Naive B cell (primary cell): ENCODE data around the gene TTC33. TPM values are rescaled to one million over a fixed set of nuclear protein-coding genes. Genes with fewer than 3 reads are reported as not detected.

ENCODE experiments used
- ATAC-seq, 2 donors: fragments of 150-1000 bp; cut with Tn5 transposase; 2 replicates each; pipeline ENCODE4 v1.10.0; 2021; ENCODE audit warnings: low read depth in 2 of 2, mild to moderate bottlenecking in 2 of 2, moderate library complexity in 2 of 2
- DNase-seq: peaks from one replicate; pipeline ENCODE4 v3.0.0; 2022
- H3K27ac Mint-ChIP-seq, 6 donors: one replicate each; pipeline ENCODE4 v1.8.0; 2020 to 2022; ENCODE audit warnings: mild to moderate bottlenecking in 6 of 6, mixed read lengths in 6 of 6, moderate library complexity in 5 of 6, inconsistent platforms in 2 of 6
- H3K27me3 Mint-ChIP-seq, 3 donors: one replicate each; pipeline ENCODE4 v1.8.0; 2021 to 2022; ENCODE audit warnings: mixed read lengths in 3 of 3, mild to moderate bottlenecking in 1 of 3
- H3K36me3 Mint-ChIP-seq, 2 donors: one replicate each; pipeline ENCODE4 v1.8.0; 2020 to 2022; ENCODE audit warnings: mixed read lengths in 2 of 2, inconsistent platforms in 1 of 2, mild to moderate bottlenecking in 1 of 2
- H3K4me1 Mint-ChIP-seq, 3 donors: one replicate each; pipeline ENCODE4 v1.8.0; 2020 to 2022; ENCODE audit warnings: mixed read lengths in 3 of 3, inconsistent platforms in 1 of 3, mild to moderate bottlenecking in 1 of 3, moderate library complexity in 1 of 3
- H3K4me3 Mint-ChIP-seq, 8 donors: one replicate each; pipeline ENCODE4 v1.8.0; 2020 to 2022; ENCODE audit warnings: mild to moderate bottlenecking in 8 of 8, mixed read lengths in 8 of 8, moderate library complexity in 8 of 8, inconsistent platforms in 2 of 8
- H3K9me3 Mint-ChIP-seq, 7 donors: one replicate each; pipeline ENCODE4 v1.8.0; 2020 to 2022; ENCODE audit warnings: mixed read lengths in 7 of 7, mild to moderate bottlenecking in 5 of 7, inconsistent platforms in 2 of 7, moderate library complexity in 1 of 7
- polyA plus RNA-seq, 6 donors: library from polyadenylated mRNA; unstranded; fragments of 300-500 nt; fragmentation: Illumina TruSeq; gene quantifications; one replicate each; pipeline ENCODE4 v1.2.3, GENCODE V29; 2021; ENCODE audit warnings: low read depth in 6 of 6

Gene TTC33
- polyA plus RNA-seq, 6 donors from 2014 or later, result 14.6 to 21.6 (median 18.9) TPM

- H3K9me3 Mint-ChIP-seq, result no peaks in the 10 kb centered on the region
- peak within 1 kb of the TSS; percentile 91 to 100 (median 99) for H3K4me3 Mint-ChIP-seq
- peak within 1 kb of the TSS; percentile 96 to 99 (median 98) for H3K27ac Mint-ChIP-seq
- ATAC-seq (peak; percentile 3 to 4), DNase-seq (peak; percentile 33)
- H3K4me1 Mint-ChIP-seq, result peaks cover 47 to 65% (median 52%) of the 10 kb centered on the region in 3 donors
- no peaks in the 10 kb centered on the region for H3K36me3 Mint-ChIP-seq
- no peaks in the 10 kb centered on the region for H3K27me3 Mint-ChIP-seq
Measured at GRCh38 chr5:40679913-40680681, 75.7 kb downstream of the TTC33 start, which contains the start of gene PTGER4. PTGER4 (plus strand) TSS chr5:40679915; CDS start chr5:40680994, 1,079 bp downstream.

- no peaks in the 10 kb centered on the region for H3K27me3 Mint-ChIP-seq
- peak; percentile 62 to 65 for ATAC-seq
- peaks cover 41 to 61% (median 52%) of the 10 kb centered on the region in 3 donors for H3K4me1 Mint-ChIP-seq
- H3K9me3 Mint-ChIP-seq, result no peaks in the 10 kb centered on the region
- no peaks in the 10 kb centered on the region for H3K36me3 Mint-ChIP-seq
- peak overlapping the region; percentile 91 to 100 (median 99) for H3K4me3 Mint-ChIP-seq
- peak; percentile 83 for DNase-seq
- H3K27ac Mint-ChIP-seq, result peak overlapping the region; percentile 96 to 99 (median 97)
Measured at GRCh38 chr5:40679148-40679912, 76.4 kb downstream of the TTC33 start.

DNA sequence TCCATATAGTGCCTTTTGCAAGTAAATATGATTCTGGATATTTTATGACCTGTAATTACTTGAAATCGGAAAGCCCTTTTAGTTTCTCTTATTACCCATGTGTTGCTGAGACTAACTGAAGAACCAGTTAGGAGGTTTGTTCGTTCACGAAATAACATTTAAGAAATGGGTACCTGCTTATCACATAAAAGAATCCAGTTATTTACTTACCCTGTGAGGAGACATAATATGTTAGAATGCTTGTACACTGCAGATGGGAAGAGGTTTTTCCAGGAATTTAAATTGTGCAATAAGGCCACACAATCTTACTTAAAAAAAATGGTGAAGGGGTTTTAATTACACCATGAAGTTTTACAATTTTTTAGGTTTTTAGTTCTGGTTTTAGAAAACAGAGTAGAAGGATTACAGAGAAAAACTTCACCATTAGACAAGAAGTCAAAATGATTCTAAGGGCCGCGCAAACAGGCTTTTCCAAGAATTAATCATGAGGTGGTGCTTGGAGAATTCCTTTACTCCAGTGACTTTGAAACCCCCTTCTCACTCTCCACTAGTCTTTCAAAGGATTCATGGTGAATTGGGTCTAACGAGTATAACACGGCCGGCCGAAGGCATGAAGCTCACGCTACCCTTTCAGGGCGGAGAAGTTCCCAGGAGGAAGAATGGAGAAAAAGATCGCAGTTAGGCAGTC lies 77.2 kb downstream of the TTC33 start:
- Mint-ChIP-seq H3K4me1 (peaks cover 38 to 57% (median 46%) of the 10 kb centered on the region in 3 donors), H3K9me3 (no peaks in the 10 kb centered on the region), H3K27me3 (no peaks in the 10 kb centered on the region), H3K36me3 (no peaks in the 10 kb centered on the region), H3K4me3 (peak overlapping the region; percentile 91 to 100 (median 99)), H3K27ac (peak overlapping the region; percentile 96 to 99 (median 97))
- ATAC-seq (no peak), DNase-seq (no peak)

- Mint-ChIP-seq H3K9me3 (no peaks in the 10 kb centered on the region), H3K27me3 (no peaks in the 10 kb centered on the region), H3K4me1 (peaks cover 34 to 51% (median 41%) of the 10 kb centered on the region in 3 donors), H3K27ac (peak overlapping the region in 1 of 6 donors; percentile 96), H3K4me3 (peak overlapping the region in 2 of 8 donors; percentile 99 to 100), H3K36me3 (no peaks in the 10 kb centered on the region)
- no peak for DNase-seq
- no peak for ATAC-seq
Measured at GRCh38 chr5:40678026-40678425, 77.7 kb downstream of the TTC33 start.

- Mint-ChIP-seq H3K4me1 (peaks cover 34 to 51% (median 40%) of the 10 kb centered on the region in 3 donors), H3K27me3 (no peaks in the 10 kb centered on the region), H3K27ac (peak overlapping the region in 1 of 6 donors; percentile 48), H3K9me3 (no peaks in the 10 kb centered on the region), H3K4me3 (peak overlapping the region in 1 of 8 donors; percentile 55), H3K36me3 (no peaks in the 10 kb centered on the region)
- ATAC-seq, result no peak
- no peak for DNase-seq
Measured at GRCh38 chr5:40677456-40677855, 78.3 kb downstream of the TTC33 start.

GRCh38 chr5:40676613-40677343 lies 79.0 kb downstream of the TTC33 start:
- Mint-ChIP-seq H3K27me3 (no peaks in the 10 kb centered on the region), H3K27ac (peak overlapping the region in 4 of 6 donors; percentile 3 to 82 (median 50)), H3K4me1 (peaks cover 34 to 48% (median 37%) of the 10 kb centered on the region in 3 donors), H3K9me3 (no peaks in the 10 kb centered on the region), H3K4me3 (peak overlapping the region in 1 of 8 donors; percentile 55), H3K36me3 (no peaks in the 10 kb centered on the region)
- no peak for DNase-seq
- no peak for ATAC-seq

GRCh38 chr5:40675396-40676133 lies 80.2 kb downstream of the TTC33 start:
- no peaks in the 10 kb centered on the region for H3K9me3 Mint-ChIP-seq

DNA sequence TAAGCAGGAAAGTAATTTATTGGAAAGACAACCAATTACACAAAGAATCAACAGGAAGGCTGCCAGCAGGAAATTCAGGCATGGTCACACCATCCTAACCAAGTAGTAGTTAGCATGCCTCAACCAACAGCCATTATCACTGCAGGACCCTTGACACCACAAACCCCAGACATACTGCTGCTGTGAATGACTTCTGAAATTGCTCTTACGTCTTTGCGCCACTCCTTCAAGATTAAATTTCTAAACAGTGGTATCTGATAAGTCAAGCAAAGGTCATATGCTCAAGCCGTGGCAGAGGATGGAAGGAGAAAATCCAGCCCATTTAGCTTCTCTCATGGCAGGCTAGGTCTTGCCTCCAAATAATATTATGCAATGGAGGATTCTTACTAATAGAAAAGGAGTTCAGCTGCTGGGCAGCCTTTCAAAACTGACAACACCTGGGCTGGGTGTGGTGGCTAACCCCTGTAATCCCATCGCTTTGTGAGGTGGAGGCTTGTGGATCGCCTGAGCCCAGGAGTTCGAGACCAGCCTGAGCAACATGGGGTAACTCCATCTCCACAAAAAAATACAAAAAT lies 81.0 kb downstream of the TTC33 start:
- no peak overlapping the region for H3K27ac Mint-ChIP-seq
- H3K9me3 Mint-ChIP-seq, result no peaks in the 10 kb centered on the region
- ATAC-seq (no peak), DNase-seq (no peak)
- peaks cover 22 to 35% (median 31%) of the 10 kb centered on the region in 3 donors for H3K4me1 Mint-ChIP-seq
- H3K36me3 Mint-ChIP-seq, result no peaks in the 10 kb centered on the region
- H3K4me3 Mint-ChIP-seq, result peak overlapping the region in 1 of 8 donors; percentile 59
- H3K27me3 Mint-ChIP-seq, result no peaks in the 10 kb centered on the region

More at GRCh38 chr5:40675396-40676133, 80.2 kb downstream of the TTC33 start:
- Mint-ChIP-seq H3K4me3 (no peak overlapping the region), H3K27me3 (no peaks in the 10 kb centered on the region), H3K4me1 (peaks cover 28 to 36% (median 28%) of the 10 kb centered on the region in 3 donors), H3K27ac (peak overlapping the region in 1 of 6 donors; percentile 79), H3K36me3 (no peaks in the 10 kb centered on the region)
- ATAC-seq (no peak), DNase-seq (no peak)

GRCh38 chr5:40672425-40672824 lies 83.3 kb downstream of the TTC33 start:
- H3K27ac Mint-ChIP-seq, result peak overlapping the region in 1 of 6 donors; percentile 60
- H3K27me3 Mint-ChIP-seq, result no peaks in the 10 kb centered on the region
- H3K4me3 Mint-ChIP-seq, result no peak overlapping the region
- peaks cover 12 to 29% (median 21%) of the 10 kb centered on the region in 3 donors for H3K4me1 Mint-ChIP-seq
- ATAC-seq, result peak; percentile 82 to 87
- DNase-seq, result no peak
- H3K36me3 Mint-ChIP-seq, result no peaks in the 10 kb centered on the region
- no peaks in the 10 kb centered on the region for H3K9me3 Mint-ChIP-seq

- no peaks in the 10 kb centered on the region for H3K9me3 Mint-ChIP-seq
- peaks cover 12 to 29% (median 21%) of the 10 kb centered on the region in 3 donors for H3K4me1 Mint-ChIP-seq
- no peak overlapping the region for H3K27ac Mint-ChIP-seq
- no peaks in the 10 kb centered on the region for H3K36me3 Mint-ChIP-seq
- H3K4me3 Mint-ChIP-seq, result no peak overlapping the region
- DNase-seq (no peak), ATAC-seq (no peak)
- no peaks in the 10 kb centered on the region for H3K27me3 Mint-ChIP-seq
Measured at GRCh38 chr5:40669606-40670390, 86.0 kb downstream of the TTC33 start.

GRCh38 chr5:40667161-40667663 lies 88.5 kb downstream of the TTC33 start:
- peaks cover 0 to 2% (median 0%) of the 10 kb centered on the region in 7 donors for H3K9me3 Mint-ChIP-seq
- no peak overlapping the region for H3K4me3 Mint-ChIP-seq
- no peaks in the 10 kb centered on the region for H3K36me3 Mint-ChIP-seq
- H3K27me3 Mint-ChIP-seq, result no peaks in the 10 kb centered on the region
- H3K4me1 Mint-ChIP-seq, result peaks cover 6 to 19% (median 12%) of the 10 kb centered on the region in 3 donors
- DNase-seq (no peak), ATAC-seq (no peak)
- no peak overlapping the region for H3K27ac Mint-ChIP-seq
